MM.1S (cell line): ENCODE measurements around the gene NTSR1.

Source experiments
- DNase-seq: peaks from one replicate; pipeline ENCODE4 v3.0.0-alpha.2; 2015
- H2AFZ ChIP-seq: fragments of 300-600 bp; sonication (generic); 2 replicates; pipeline ENCODE4 v1.6.0; 2016; ENCODE audit warnings: antibody characterized with exemption, low read length
- H3F3A ChIP-seq: fragments of 300-600 bp; sonication (generic); 2 replicates; pipeline ENCODE4 v1.6.1; 2016; ENCODE audit warnings: mild to moderate bottlenecking, antibody characterized with exemption, low read length, moderate library complexity, mixed read lengths; ENCODE audit not compliant: insufficient read depth
- H3K27ac ChIP-seq: fragments of 300-600 bp; sonication (generic); 2 replicates; pipeline ENCODE4 v1.5.1; 2016; ENCODE audit warnings: mild to moderate bottlenecking, low read length
- H3K27me3 ChIP-seq: fragments of 300-600 bp; sonication (generic); replicated peaks from 2 replicates; pipeline ENCODE4 v1.6.0; 2016; ENCODE audit warnings: low read length; ENCODE audit not compliant: insufficient read depth
- H3K36me3 ChIP-seq: fragments of 300-600 bp; sonication (generic); replicated peaks from 2 replicates; pipeline ENCODE4 v1.6.1; 2016; ENCODE audit warnings: mild to moderate bottlenecking, low read length, mixed read lengths; ENCODE audit not compliant: insufficient read depth
- H3K4me1 ChIP-seq: fragments of 300-600 bp; sonication (generic); 2 replicates; pipeline ENCODE4 v1.6.1; 2016; ENCODE audit warnings: low read length, mixed read lengths
- H3K4me2 ChIP-seq: fragments of 300-600 bp; sonication (generic); 2 replicates; pipeline ENCODE4 v1.6.0; 2016; ENCODE audit warnings: low read depth, low read length
- H3K4me3 ChIP-seq: fragments of 300-600 bp; sonication (generic); 2 replicates; pipeline ENCODE4 v1.5.1; 2016; ENCODE audit warnings: low read length, mixed read lengths
- H3K79me2 ChIP-seq: fragments of 300-600 bp; sonication (generic); 2 replicates; pipeline ENCODE4 v1.6.1; 2016; ENCODE audit warnings: mixed run types, low read length, mixed read lengths
- H3K9ac ChIP-seq: fragments of 300-600 bp; sonication (generic); 2 replicates; pipeline ENCODE4 v1.6.1; 2016; ENCODE audit warnings: low read length, mixed read lengths
- H3K9me2 ChIP-seq: fragments of 300-600 bp; sonication (generic); replicated peaks from 2 replicates; pipeline ENCODE4 v1.6.1; 2016; ENCODE audit warnings: mild to moderate bottlenecking, low read length, mixed read lengths; ENCODE audit not compliant: insufficient read depth
- H3K9me3 ChIP-seq: fragments of 300-600 bp; sonication (generic); replicated peaks from 2 replicates; pipeline ENCODE4 v1.6.1; 2016; ENCODE audit warnings: mild to moderate bottlenecking, low read length, mixed read lengths; ENCODE audit not compliant: insufficient read depth
- H4K20me1 ChIP-seq: fragments of 300-600 bp; sonication (generic); 2 replicates; pipeline ENCODE4 v1.6.1; 2016; ENCODE audit warnings: mild to moderate bottlenecking, low read length, moderate library complexity, mixed read lengths; ENCODE audit not compliant: insufficient read depth
- CTCF ChIP-seq: fragments of 300-600 bp; sonication (generic); IDR thresholded peaks from 2 replicates; pipeline ENCODE4 v1.5.1; 2016; ENCODE audit warnings: antibody characterized with exemption, low read length, mixed read lengths
- EZH2 ChIP-seq: fragments of 300-600 bp; sonication (generic); optimal IDR thresholded peaks from 2 replicates; pipeline ENCODE3; 2017; ENCODE audit warnings: low read depth, mild to moderate bottlenecking, antibody characterized with exemption, low read length, mixed read lengths
- EZH2phosphoT487 ChIP-seq: fragments of 300-600 bp; sonication (generic); IDR thresholded peaks from 2 replicates; pipeline ENCODE4 v1.6.1; 2018; ENCODE audit warnings: antibody characterized with exemption, low read length

NTSR1 gene

GRCh38 chr20:62675156-62675876 lies 33.3 kb upstream of the NTSR1 start:
- H3F3A ChIP-seq, result no peaks in the 10 kb centered on the region
- H3K9me3 ChIP-seq, result no peaks in the 10 kb centered on the region
- peaks cover 4% of the 10 kb centered on the region; the same call in 1 of the 2 replicates for H3K36me3 ChIP-seq
- H3K79me2 ChIP-seq, result no peaks in the 10 kb centered on the region
- H3K9me2 ChIP-seq, result no peaks in the 10 kb centered on the region
- H4K20me1 ChIP-seq, result no peaks in the 10 kb centered on the region
- no peak for TF ChIP-seq CTCF
- TF ChIP-seq EZH2, result no peak
- no peak for TF ChIP-seq EZH2phosphoT487
- no peak overlapping the region for H3K4me2 ChIP-seq
- H3K9ac ChIP-seq, result no peak overlapping the region
- no peak for DNase-seq
- no peak overlapping the region for H3K4me3 ChIP-seq
- 0 out of 2 replicates have a peak, but pooled peaks cover under 1% of the 10 kb centered on the region for H3K27me3 ChIP-seq
- no peak overlapping the region for H2AFZ ChIP-seq
- no peak overlapping the region for H3K27ac ChIP-seq
- H3K4me1 ChIP-seq, result no peaks in the 10 kb centered on the region

GRCh38 chr20:62675877-62676260 lies 32.8 kb upstream of the NTSR1 start:
- H3K9me3 ChIP-seq, result no peaks in the 10 kb centered on the region
- no peaks in the 10 kb centered on the region for H4K20me1 ChIP-seq
- H3K4me2 ChIP-seq, result no peak overlapping the region
- H3K4me3 ChIP-seq, result no peak overlapping the region
- no peak overlapping the region for H2AFZ ChIP-seq
- no peaks in the 10 kb centered on the region for H3K4me1 ChIP-seq
- no peaks in the 10 kb centered on the region for H3K9me2 ChIP-seq
- DNase-seq, result no peak
- no peak overlapping the region for H3K9ac ChIP-seq
- H3K27me3 ChIP-seq, result 0 out of 2 replicates have a peak, but pooled peaks cover 3% of the 10 kb centered on the region
- H3K36me3 ChIP-seq, result peaks cover under 1% of the 10 kb centered on the region; the same call in 1 of the 2 replicates
- H3K79me2 ChIP-seq, result no peaks in the 10 kb centered on the region
- no peak overlapping the region for H3K27ac ChIP-seq
- TF ChIP-seq EZH2phosphoT487 (no peak), CTCF (no peak), EZH2 (no peak)
- H3F3A ChIP-seq, result no peaks in the 10 kb centered on the region

GRCh38 chr20:62676976-62677375 lies 31.7 kb upstream of the NTSR1 start:
- no peak for DNase-seq
- Histone ChIP-seq H3K4me3 (no peak overlapping the region), H3K27ac (no peak overlapping the region), H3F3A (no peaks in the 10 kb centered on the region), H3K36me3 (no peaks in the 10 kb centered on the region), H3K4me2 (no peak overlapping the region), H3K4me1 (no peaks in the 10 kb centered on the region), H3K9me3 (no peaks in the 10 kb centered on the region), H4K20me1 (no peaks in the 10 kb centered on the region), H3K79me2 (no peaks in the 10 kb centered on the region), H2AFZ (no peak overlapping the region), H3K27me3 (peaks cover 9% of the 10 kb centered on the region; the same call in 1 of the 2 replicates), H3K9ac (no peak overlapping the region), H3K9me2 (no peaks in the 10 kb centered on the region)
- TF ChIP-seq CTCF (no peak), EZH2phosphoT487 (no peak), EZH2 (no peak)
